HG03025 (cell line): ENCODE data around the gene IPPK.

Experiments
- ATAC-seq: cut with Tn5 transposase; IDR thresholded peaks from one replicate; pipeline ENCODE4 v1.9.1; 2021; ENCODE audit warnings: mild to moderate bottlenecking, moderate library complexity; ENCODE audit not compliant: unreplicated experiment, low FRiP score

Gene IPPK

GRCh38 chr9:92669890-92670708 lies at the start of gene IPPK:
TSS of gene IPPK (minus strand) at chr9:92670131. CDS start at chr9:92669988, 143 bp downstream.
- ATAC-seq, result peak; percentile 96

- ATAC-seq, result no peak
Measured at GRCh38 chr9:92719028-92719647, 49.2 kb upstream of the IPPK start.

- ATAC-seq, result no peak
Measured at GRCh38 chr9:92718086-92719001, 48.4 kb upstream of the IPPK start.

GRCh38 chr9:92717201-92718085 lies 47.5 kb upstream of the IPPK start:
- ATAC-seq, result no peak

GRCh38 chr9:92716557-92716956 lies 46.6 kb upstream of the IPPK start:
- ATAC-seq, result no peak

GRCh38 chr9:92715488-92716231 lies 45.7 kb upstream of the IPPK start:
- ATAC-seq, result no peak

- no peak for ATAC-seq
Measured at GRCh38 chr9:92714787-92715487, 45.0 kb upstream of the IPPK start.

- no peak for ATAC-seq
Measured at GRCh38 chr9:92714016-92714415, 44.1 kb upstream of the IPPK start.

- ATAC-seq, result no peak
Measured at GRCh38 chr9:92713528-92713927, 43.6 kb upstream of the IPPK start.

- no peak for ATAC-seq
Measured at GRCh38 chr9:92712767-92713166, 42.8 kb upstream of the IPPK start.

- no peak for ATAC-seq
Measured at GRCh38 chr9:92711844-92712243, 41.9 kb upstream of the IPPK start.

GRCh38 chr9:92711146-92711545 lies 41.2 kb upstream of the IPPK start:
- no peak for ATAC-seq

GRCh38 chr9:92710368-92710767 lies 40.4 kb upstream of the IPPK start:
- ATAC-seq, result no peak

- no peak for ATAC-seq
Measured at GRCh38 chr9:92709954-92710353, 40.0 kb upstream of the IPPK start.

GRCh38 chr9:92709240-92709639 lies 39.3 kb upstream of the IPPK start:
- ATAC-seq, result no peak

- ATAC-seq, result no peak
Measured at GRCh38 chr9:92707530-92707929, 37.6 kb upstream of the IPPK start.

- ATAC-seq, result no peak
Measured at GRCh38 chr9:92706218-92706940, 36.4 kb upstream of the IPPK start.

GRCh38 chr9:92704528-92704927 lies 34.6 kb upstream of the IPPK start:
- no peak for ATAC-seq
